Transverse colon (tissue), 4 donors: ENCODE results near the gene FNDC5. TPM values are rescaled to one million over a fixed set of nuclear protein-coding genes. Genes with fewer than 3 reads are reported as not detected.

Experiments
- DNase-seq: peaks from one replicate; pipeline ENCODE4 v3.0.0-alpha.2; 2019
- H3K27ac ChIP-seq, 4 donors: fragments of 200-600 bp; sonication (generic); 2 replicates each; pipeline ENCODE4 v1.5.1; 2016 to 2018; ENCODE audit warnings: inconsistent platforms in 4 of 4
- H3K27me3 ChIP-seq: fragments of 200-600 bp; sonication (generic); 2 replicates; pipeline ENCODE4 v1.5.1; 2017; ENCODE audit warnings: inconsistent platforms
- H3K36me3 ChIP-seq, 4 donors: fragments of 200-600 bp; sonication (generic); 2 replicates each; pipeline ENCODE4 v1.5.1; 2017 to 2019; ENCODE audit warnings: inconsistent platforms in 4 of 4
- H3K4me1 ChIP-seq, 4 donors: fragments of 200-600 bp; sonication (generic); 2 replicates each; pipeline ENCODE4 v1.5.1; 2017 to 2020; ENCODE audit warnings: inconsistent platforms in 4 of 4
- H3K4me3 ChIP-seq, 4 donors: fragments of 200-600 bp; sonication (generic); 1 replicate in 1 of 4; 2 replicates in 3 of 4; pipeline versions ENCODE4 v1.5.1 to v1.6.1; 2017 to 2019; ENCODE audit warnings: inconsistent platforms in 4 of 4
- H3K9me3 ChIP-seq, 2 donors: fragments of 200-600 bp; sonication (generic); 2 replicates each; pipeline ENCODE4 v1.5.1; 2017 to 2019; ENCODE audit warnings: inconsistent platforms in 2 of 2
- CTCF ChIP-seq, 5 experiments: fragments of 200-600 bp in 3 of 5; fragments of 450-650 bp in 2 of 5; sonication (generic) in 3 of 5; IDR thresholded peaks; 1 replicate in 2 of 5; 2 replicates in 3 of 5; pipeline ENCODE4 v1.5.1; 2016 to 2017; ENCODE audit warnings: antibody characterized with exemption in 5 of 5, inconsistent platforms in 3 of 5, mild to moderate bottlenecking in 2 of 5, moderate library complexity in 1 of 5
- EP300 ChIP-seq: sonication (generic); formaldehyde crosslinking; IDR thresholded peaks from one replicate; pipeline ENCODE4 v1.6.1; 2017; ENCODE audit warnings: antibody characterized with exemption, low read depth
- POLR2A ChIP-seq: fragments of 450-650 bp; IDR thresholded peaks from one replicate; pipeline ENCODE4 v1.6.1; 2016; ENCODE audit warnings: antibody characterized with exemption, mild to moderate bottlenecking, moderate library complexity
- POLR2AphosphoS5 ChIP-seq, 3 donors: sonication (generic); formaldehyde crosslinking; IDR thresholded peaks; one replicate each; pipeline ENCODE4 v1.6.1; 2016; ENCODE audit warnings: antibody characterized with exemption in 3 of 3
- WGBS, 2 donors: methylation state at CpG; one replicate each; pipeline ENCODE4 v1.1.5; 2018; ENCODE audit warnings: low coverage in 1 of 2; 5-methylcytosine and 5-hydroxymethylcytosine counted together
- in situ Hi-C, 4 donors: fragments of 200-750 bp; cut with MboI; loops; one replicate each; pipeline versions ENCODE4 v1.15.0 to v1.15.1; 2017; ENCODE audit warnings: low sequenced_read_pairs in 3 of 4, low pct_ligation_motif_present in 1 of 4, low pct_unique_long_range_greater_than_20kb in 1 of 4
- intact Hi-C: fragments of 100-400 bp; cut with DNase I; formaldehyde crosslinking; loops from one replicate; pipeline ENCODE4 v1.15.1; 2023; ENCODE audit warnings: low total_unique reads
- total RNA-seq, 4 donors: library from RNA; depleted of rRNA; stranded (reverse); fragments of >200 nt; gene quantifications; one replicate each; pipeline ENCODE4 v1.1.0, GENCODE V29; 2016

FNDC5 gene
- total RNA-seq, 4 donors from 2014 or later = 0.32 to 0.55 TPM; not detected in 2

GRCh38 chr1:32902535-32902920, 31.8 kb upstream of the FNDC5 start:
- DNase-seq = no peak
- H3K36me3 ChIP-seq = no peaks in the 10 kb centered on the region
- H3K9me3 ChIP-seq = no peaks in the 10 kb centered on the region
- H3K27me3 ChIP-seq = peaks cover 5% of the 10 kb centered on the region
- WGBS, 2 donors = 69% methylated on average over 6 of the region's 6 CpGs; no CpG with 5 or more reads in 1 of the 2 donors
- H3K27ac ChIP-seq = peak overlapping the region; percentile 80 to 95 (median 90)
- H3K4me1 ChIP-seq = peaks cover 0 to 50% (median 31%) of the 10 kb centered on the region in 4 donors
- TF ChIP-seq EP300 (no peak), POLR2AphosphoS5 (IDR thresholded peaks at IDR 0.05) (no peak), CTCF (IDR thresholded peaks at IDR 0.05) (no peak), POLR2A (no peak)
- intact Hi-C loops (no loop called here), in situ Hi-C loops (no loop called here)
- H3K4me3 ChIP-seq = no peak overlapping the region

- H3K27me3 ChIP-seq = peaks cover 5% of the 10 kb centered on the region
- TF ChIP-seq CTCF (IDR thresholded peaks at IDR 0.05) (no peak), POLR2AphosphoS5 (IDR thresholded peaks at IDR 0.05) (no peak), POLR2A (no peak), EP300 (no peak)
- intact Hi-C loops = no loop called here
- peak overlapping the region; percentile 80 to 95 (median 90) for H3K27ac ChIP-seq
- no peaks in the 10 kb centered on the region for H3K9me3 ChIP-seq
- in situ Hi-C loops = no loop called here
- no peaks in the 10 kb centered on the region for H3K36me3 ChIP-seq
- H3K4me3 ChIP-seq = peak overlapping the region; percentile 72 to 89 (median 84)
- H3K4me1 ChIP-seq = peaks cover 0 to 45% (median 28%) of the 10 kb centered on the region in 4 donors
- 16 to 44% methylated on average over 11 to 24 of the region's 24 CpGs for WGBS, 2 donors
- no peak for DNase-seq
These were observed 31.3 kb upstream of the FNDC5 start for GRCh38 chr1:32901823-32902534.

DNA sequence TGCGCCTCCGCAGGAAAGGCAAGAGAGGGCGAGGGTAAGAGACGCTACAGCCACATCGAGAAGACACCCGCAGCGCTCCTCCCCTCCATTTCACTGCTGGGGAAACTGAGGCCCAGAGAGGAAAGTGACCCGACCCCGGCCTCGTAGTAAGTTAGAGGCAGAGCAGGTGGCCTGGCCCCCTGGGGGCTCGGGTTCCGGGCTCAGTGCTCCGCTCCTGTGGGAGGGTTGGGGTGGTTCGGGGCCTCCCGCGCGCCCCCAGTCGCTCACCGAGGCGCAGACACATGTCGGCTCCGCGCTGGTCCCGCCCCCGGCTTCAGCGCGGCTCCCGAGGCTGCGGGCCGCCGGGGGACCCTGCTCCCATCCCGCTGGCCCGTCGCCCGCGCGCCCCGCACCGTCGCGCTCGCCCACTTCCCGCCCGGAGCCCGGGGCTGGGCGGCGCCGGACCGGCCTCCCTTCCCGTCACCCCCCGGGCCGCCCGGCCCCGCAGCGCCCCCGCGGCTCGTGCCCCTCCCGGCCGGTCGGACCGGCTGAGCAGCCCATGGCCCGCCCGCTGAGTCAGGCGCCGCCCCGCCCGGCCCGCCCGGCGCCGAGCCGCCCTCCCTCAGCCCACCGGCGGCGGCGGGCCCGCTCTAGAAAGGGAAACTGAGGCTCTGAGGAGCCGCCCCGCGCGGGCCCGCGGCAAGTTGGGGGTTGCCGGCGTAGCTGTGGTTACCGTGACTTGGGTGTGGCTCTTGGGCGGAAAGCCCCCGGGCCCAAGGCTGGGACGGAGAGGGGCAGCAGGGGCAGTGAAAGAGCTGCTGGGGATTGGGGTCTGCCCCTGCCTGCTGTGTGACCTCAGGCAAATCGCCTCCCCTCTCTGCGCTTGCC, 30.5 kb upstream of the FNDC5 start, which contains the start of gene TMEM54:
TSS of gene TMEM54 (minus strand) at position 434 of the 867 bp plus-strand sequence. CDS start at position 283, 151 bp downstream.
- intact Hi-C loops (no loop called here), in situ Hi-C loops (no loop called here)
- WGBS, 2 donors = 2% methylated on average over 15 of the region's 92 CpGs; no CpG with 5 or more reads in 1 of the 2 donors
- DNase-seq = peak; percentile 86
- Histone ChIP-seq H3K9me3 (no peaks in the 10 kb centered on the region), H3K4me1 (peaks cover 0 to 37% (median 24%) of the 10 kb centered on the region in 4 donors), H3K4me3 (peak within 1 kb of the TSS; percentile 81 to 89 (median 84)), H3K27ac (peak within 1 kb of the TSS; percentile 80 to 95 (median 90)), H3K36me3 (no peaks in the 10 kb centered on the region), H3K27me3 (peaks cover 5% of the 10 kb centered on the region)
- TF ChIP-seq POLR2AphosphoS5 (IDR thresholded peaks at IDR 0.05) (peak in 1 of 3 donors; percentile 28), CTCF (IDR thresholded peaks at IDR 0.05) (peak in 2 of 5 experiments; percentile 39 to 41), EP300 (no peak)

DNA sequence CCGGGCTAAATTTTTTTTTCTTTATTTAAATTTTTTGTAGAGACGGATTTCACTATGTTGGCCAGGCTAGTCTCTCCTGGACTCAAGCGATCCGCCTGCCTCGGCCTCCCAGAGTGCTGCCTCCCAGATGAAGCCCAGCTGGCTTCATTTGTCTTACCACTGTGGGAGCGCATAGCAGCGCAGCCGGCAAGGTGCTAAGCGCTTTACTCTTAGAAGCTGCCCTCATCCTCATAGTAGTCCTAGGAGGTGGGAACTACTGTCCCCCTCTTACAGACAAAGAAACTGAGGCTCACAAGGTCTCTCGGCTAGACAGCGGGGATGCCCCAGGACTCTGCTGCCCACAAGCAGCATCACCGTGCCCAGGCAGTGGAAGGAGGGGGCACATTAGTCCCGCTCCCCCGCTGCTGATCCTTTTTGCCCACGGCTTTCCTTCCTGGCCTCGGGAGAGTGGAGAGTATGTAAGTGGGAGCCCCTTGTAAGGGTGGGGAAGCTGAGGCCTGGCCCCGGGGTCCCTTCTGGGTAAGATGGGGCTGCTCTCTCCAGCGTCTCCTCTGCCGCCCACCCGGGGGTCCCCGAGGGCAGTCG, 29.8 kb upstream of the FNDC5 start:
- TF ChIP-seq POLR2AphosphoS5 (IDR thresholded peaks at IDR 0.05) (no peak), CTCF (IDR thresholded peaks at IDR 0.05) (no peak), POLR2A (no peak), EP300 (no peak)
- no peaks in the 10 kb centered on the region for H3K9me3 ChIP-seq
- intact Hi-C loops (no loop called here), in situ Hi-C loops (no loop called here)
- peak overlapping the region; percentile 80 to 95 (median 90) for H3K27ac ChIP-seq
- 29 to 80% methylated on average over 2 to 19 of the region's 22 CpGs for WGBS, 2 donors
- peaks cover 0 to 29% (median 18%) of the 10 kb centered on the region in 4 donors for H3K4me1 ChIP-seq
- H3K27me3 ChIP-seq = peaks cover 5% of the 10 kb centered on the region
- DNase-seq = no peak
- H3K36me3 ChIP-seq = no peaks in the 10 kb centered on the region
- H3K4me3 ChIP-seq = peak overlapping the region; percentile 81 to 89 (median 84)
